A549 (cell line): Measurements from ENCODE around the gene ADCY2.

Source experiments
- BHLHE40 ChIP-seq: IDR thresholded peaks from 2 replicates; pipeline ENCODE4 v1.6.1; 2012; ENCODE audit warnings: low read depth, low read length, inconsistent platforms
- CEBPB ChIP-seq, 2 experiments: fragments of >200 bp in 1 of 2; sonication (Bioruptor Twin) in 1 of 2; formaldehyde crosslinking in 1 of 2; IDR thresholded peaks; 2 replicates each; pipeline ENCODE4 v1.6.1; 2012 to 2016
- EP300 ChIP-seq, 2 experiments: fragments of >200 bp; sonication (Bioruptor Twin); formaldehyde crosslinking; IDR thresholded peaks; 2 replicates in 1 of 2; 3 replicates in 1 of 2; pipeline ENCODE4 v1.6.1; 2016 to 2017
- NR3C1 ChIP-seq: fragments of >200 bp; sonication (Bioruptor Twin); formaldehyde crosslinking; IDR thresholded peaks from 3 replicates; pipeline ENCODE4 v1.6.1; 2017
- RNF2 ChIP-seq: fragments of 200-600 bp; sonication (generic); IDR thresholded peaks from 2 replicates; pipeline ENCODE4 v1.6.1; 2016; ENCODE audit warnings: low read depth, mild to moderate bottlenecking, antibody characterized with exemption, moderate library complexity, borderline replicate concordance
- TF ChIP-seq, protein P1 (sequence below): fragments of >200 bp; sonication (Bioruptor Twin); formaldehyde crosslinking; IDR thresholded peaks from 3 replicates; pipeline ENCODE4 v1.5.1; 2016
- TF ChIP-seq, protein P2 (sequence below): IDR thresholded peaks from 2 replicates; pipeline ENCODE4 v1.6.1; 2012

GRCh38 chr5:7801891-7802614, 406.1 kb downstream of the ADCY2 start:
- TF ChIP-seq, protein P1, sequence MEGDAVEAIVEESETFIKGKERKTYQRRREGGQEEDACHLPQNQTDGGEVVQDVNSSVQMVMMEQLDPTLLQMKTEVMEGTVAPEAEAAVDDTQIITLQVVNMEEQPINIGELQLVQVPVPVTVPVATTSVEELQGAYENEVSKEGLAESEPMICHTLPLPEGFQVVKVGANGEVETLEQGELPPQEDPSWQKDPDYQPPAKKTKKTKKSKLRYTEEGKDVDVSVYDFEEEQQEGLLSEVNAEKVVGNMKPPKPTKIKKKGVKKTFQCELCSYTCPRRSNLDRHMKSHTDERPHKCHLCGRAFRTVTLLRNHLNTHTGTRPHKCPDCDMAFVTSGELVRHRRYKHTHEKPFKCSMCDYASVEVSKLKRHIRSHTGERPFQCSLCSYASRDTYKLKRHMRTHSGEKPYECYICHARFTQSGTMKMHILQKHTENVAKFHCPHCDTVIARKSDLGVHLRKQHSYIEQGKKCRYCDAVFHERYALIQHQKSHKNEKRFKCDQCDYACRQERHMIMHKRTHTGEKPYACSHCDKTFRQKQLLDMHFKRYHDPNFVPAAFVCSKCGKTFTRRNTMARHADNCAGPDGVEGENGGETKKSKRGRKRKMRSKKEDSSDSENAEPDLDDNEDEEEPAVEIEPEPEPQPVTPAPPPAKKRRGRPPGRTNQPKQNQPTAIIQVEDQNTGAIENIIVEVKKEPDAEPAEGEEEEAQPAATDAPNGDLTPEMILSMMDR = no peak
- no peak for TF ChIP-seq RNF2
- TF ChIP-seq, protein P2, sequence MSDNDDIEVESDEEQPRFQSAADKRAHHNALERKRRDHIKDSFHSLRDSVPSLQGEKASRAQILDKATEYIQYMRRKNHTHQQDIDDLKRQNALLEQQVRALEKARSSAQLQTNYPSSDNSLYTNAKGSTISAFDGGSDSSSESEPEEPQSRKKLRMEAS = no peak
- TF ChIP-seq CEBPB (IDR thresholded peaks at IDR 0.05) = no peak
- no peak for TF ChIP-seq EP300 (IDR thresholded peaks at IDR 0.05)
- no peak for TF ChIP-seq NR3C1
- TF ChIP-seq BHLHE40 = no peak
